Measurements from ENCODE around the gene TSLP. TPM values are rescaled to one million over a fixed set of nuclear protein-coding genes. Genes with fewer than 3 reads are reported as not detected.

Gene TSLP
- total RNA-seq, 3 donors from 2014 or later = 0.44 to 1.6 (median 0.66) TPM

- Histone ChIP-seq H3K4me1 (no peaks in the 10 kb centered on the region), H3K9me3 (no peaks in the 10 kb centered on the region), H3K4me3 (no peak overlapping the region), H3K36me3 (no peaks in the 10 kb centered on the region), H3K27me3 (no peaks in the 10 kb centered on the region), H3K27ac (no peak overlapping the region)
- DNase-seq (ENCODE audit: low spot score in 2 of 2) = no peak
- intact Hi-C loops (cut with DNase I; ENCODE audit: low total_unique reads) = no loop called here
- TF ChIP-seq CTCF (IDR thresholded peaks at IDR 0.05) = no peak
- no peak for TF ChIP-seq POLR2A (IDR thresholded peaks at IDR 0.05)
- no peak for TF ChIP-seq POLR2AphosphoS5 (IDR thresholded peaks at IDR 0.05)
These were observed 4.6 kb downstream of the TSLP start for GRCh38 chr5:111076091-111076490.

- Histone ChIP-seq H3K27me3 (no peaks in the 10 kb centered on the region), H3K4me3 (no peak overlapping the region), H3K9me3 (no peaks in the 10 kb centered on the region), H3K27ac (no peak overlapping the region), H3K36me3 (no peaks in the 10 kb centered on the region), H3K4me1 (no peaks in the 10 kb centered on the region)
- intact Hi-C loops (cut with DNase I; ENCODE audit: low total_unique reads) = no loop called here
- no peak for DNase-seq (ENCODE audit: low spot score in 2 of 2)
- TF ChIP-seq POLR2A (IDR thresholded peaks at IDR 0.05) = no peak
- no peak for TF ChIP-seq POLR2AphosphoS5 (IDR thresholded peaks at IDR 0.05)
- TF ChIP-seq CTCF (IDR thresholded peaks at IDR 0.05) = no peak
These were observed 6.2 kb downstream of the TSLP start for GRCh38 chr5:111077678-111078077.

GRCh38 chr5:111079846-111080245, 8.3 kb downstream of the TSLP start:
- TF ChIP-seq CTCF (IDR thresholded peaks at IDR 0.05) (no peak), POLR2A (IDR thresholded peaks at IDR 0.05) (no peak), POLR2AphosphoS5 (IDR thresholded peaks at IDR 0.05) (no peak)
- intact Hi-C loops (cut with DNase I; ENCODE audit: low total_unique reads) = no loop called here
- H3K27ac ChIP-seq = no peak overlapping the region
- H3K27me3 ChIP-seq = no peaks in the 10 kb centered on the region
- H3K36me3 ChIP-seq = no peaks in the 10 kb centered on the region
- H3K4me3 ChIP-seq = no peak overlapping the region
- no peak for DNase-seq (ENCODE audit: low spot score in 2 of 2)
- H3K9me3 ChIP-seq = no peaks in the 10 kb centered on the region
- H3K4me1 ChIP-seq = no peaks in the 10 kb centered on the region

GRCh38 chr5:111083323-111083722, 11.8 kb downstream of the TSLP start:
- no peaks in the 10 kb centered on the region for H3K4me1 ChIP-seq
- H3K4me3 ChIP-seq = no peak overlapping the region
- H3K27ac ChIP-seq = no peak overlapping the region
- no peak for DNase-seq (ENCODE audit: low spot score in 2 of 2)
- H3K27me3 ChIP-seq = no peaks in the 10 kb centered on the region
- H3K9me3 ChIP-seq = no peaks in the 10 kb centered on the region
- H3K36me3 ChIP-seq = no peaks in the 10 kb centered on the region
- intact Hi-C loops (cut with DNase I; ENCODE audit: low total_unique reads) = no loop called here
- TF ChIP-seq POLR2AphosphoS5 (IDR thresholded peaks at IDR 0.05) = no peak

GRCh38 chr5:111092062-111092853, 20.7 kb downstream of the TSLP start, which contains the start of gene WDR36:
Gene WDR36 (plus strand): TSS chr5:111092348. CDS start chr5:111092457, 109 bp downstream.
- no peaks in the 10 kb centered on the region for H3K36me3 ChIP-seq
- DNase-seq (ENCODE audit: low spot score in 2 of 2) = peak; percentile 80 to 86
- TF ChIP-seq POLR2AphosphoS5 (IDR thresholded peaks at IDR 0.05) = peak; percentile 71 to 90 (median 75)
- TF ChIP-seq CTCF (IDR thresholded peaks at IDR 0.05) = no peak
- peak within 1 kb of the TSS; percentile 75 to 98 (median 81) for H3K4me3 ChIP-seq
- H3K27me3 ChIP-seq = no peaks in the 10 kb centered on the region
- H3K9me3 ChIP-seq = no peaks in the 10 kb centered on the region
- H3K4me1 ChIP-seq = peaks cover 0 to 11% of the 10 kb centered on the region in 2 donors
- H3K27ac ChIP-seq = peak within 1 kb of the TSS; percentile 75 to 82
- intact Hi-C loops (cut with DNase I; ENCODE audit: low total_unique reads) = no loop called here

Data from breast epithelium (tissue), 4 donors.